Neuronal stem cell (in vitro differentiated cells): Measurements from ENCODE around the gene PHC2.
A peak's percentile ranks its signal among the peaks of the same experiment; 100 is the strongest.

Experiments
- DNase-seq: peaks from one replicate; pipeline ENCODE4 v3.0.0-alpha.2; 2013; ENCODE audit warnings: low spot score
- H2AFZ ChIP-seq: one replicate; pipeline ENCODE4 v1.6.1; 2013; ENCODE audit warnings: mild to moderate bottlenecking, low read length, inconsistent platforms
- H2AK5ac ChIP-seq: 2 replicates; pipeline ENCODE4 v1.6.1; 2013; ENCODE audit warnings: low read depth, mild to moderate bottlenecking, inconsistent platforms, low read length, moderate library complexity, mixed read lengths
- H2BK120ac ChIP-seq: 2 replicates; pipeline ENCODE4 v1.6.1; 2013; ENCODE audit warnings: low read depth, mild to moderate bottlenecking, inconsistent platforms, low read length, moderate library complexity, mixed read lengths
- H2BK12ac ChIP-seq: one replicate; pipeline ENCODE4 v1.6.1; 2013; ENCODE audit warnings: low read length, inconsistent platforms
- H2BK15ac ChIP-seq: 2 replicates; pipeline ENCODE4 v1.6.1; 2013; ENCODE audit warnings: mild to moderate bottlenecking, low read length, inconsistent platforms, mixed read lengths
- H2BK5ac ChIP-seq: one replicate; pipeline ENCODE4 v1.6.1; 2013; ENCODE audit warnings: inconsistent platforms, mild to moderate bottlenecking, low read length, moderate library complexity
- H3K14ac ChIP-seq: one replicate; pipeline ENCODE4 v1.6.1; 2013; ENCODE audit warnings: low read length, inconsistent platforms
- H3K18ac ChIP-seq: 2 replicates; pipeline ENCODE4 v1.6.1; 2013; ENCODE audit warnings: low read length, inconsistent platforms
- H3K23ac ChIP-seq: 2 replicates; pipeline ENCODE4 v1.6.1; 2013; ENCODE audit warnings: low read depth, mild to moderate bottlenecking, mixed read lengths, low read length, inconsistent platforms; ENCODE audit not compliant: poor library complexity
- H3K27ac ChIP-seq: replicated peaks from 3 replicates; pipeline ENCODE4 v1.5.1; 2013; ENCODE audit warnings: low read length, inconsistent platforms
- H3K27me3 ChIP-seq, 3 experiments: 2 replicates each; pipeline ENCODE4 v1.6.1; 2013; ENCODE audit warnings: low read length in 3 of 3, mild to moderate bottlenecking in 2 of 3, inconsistent platforms in 1 of 3, low read depth in 1 of 3, mixed read lengths in 1 of 3, moderate library complexity in 1 of 3; ENCODE audit not compliant: control insufficient read depth in 3 of 3, insufficient read depth in 3 of 3
- H3K36me3 ChIP-seq, 2 donors: replicated peaks in 1 of 2; 2 replicates each; pipeline ENCODE4 v1.6.1; 2013; ENCODE audit warnings: low read length in 2 of 2; ENCODE audit not compliant: control insufficient read depth in 2 of 2, insufficient read depth in 2 of 2
- H3K4ac ChIP-seq: 2 replicates; pipeline ENCODE4 v1.6.1; 2013; ENCODE audit warnings: inconsistent platforms, mild to moderate bottlenecking, low read length, moderate library complexity
- H3K4me1 ChIP-seq, 2 donors: 1 replicate in 1 of 2; 2 replicates in 1 of 2; pipeline ENCODE4 v1.6.1; 2013; ENCODE audit warnings: low read length in 2 of 2, low read depth in 1 of 2; ENCODE audit not compliant: control insufficient read depth in 2 of 2, insufficient read depth in 1 of 2
- H3K4me2 ChIP-seq: one replicate; pipeline ENCODE4 v1.6.1; 2013; ENCODE audit warnings: mild to moderate bottlenecking, low read length, inconsistent platforms; ENCODE audit not compliant: insufficient read depth, poor library complexity, severe bottlenecking
- H3K4me3 ChIP-seq, 2 donors: 2 replicates each; pipeline ENCODE4 v1.5.1; 2013; ENCODE audit warnings: low read length in 2 of 2, mild to moderate bottlenecking in 2 of 2, inconsistent platforms in 1 of 2, moderate library complexity in 1 of 2
- H3K79me1 ChIP-seq: one replicate; pipeline ENCODE4 v1.6.1; 2013; ENCODE audit warnings: low read depth, mild to moderate bottlenecking, inconsistent platforms, low read length, moderate library complexity
- H3K9ac ChIP-seq: one replicate; pipeline ENCODE4 v1.6.1; 2013; ENCODE audit warnings: mild to moderate bottlenecking, low read depth, low read length, inconsistent platforms; ENCODE audit not compliant: poor library complexity
- H3K9me3 ChIP-seq, 2 donors: replicated peaks in 1 of 2; 2 replicates each; pipeline versions ENCODE3 to v1.6.1; 2013; ENCODE audit warnings: low read length in 2 of 2, mild to moderate bottlenecking in 2 of 2, inconsistent platforms in 1 of 2, low read depth in 1 of 2, mixed read lengths in 1 of 2, moderate library complexity in 1 of 2; ENCODE audit not compliant: control insufficient read depth in 2 of 2, insufficient read depth in 1 of 2
- H4K8ac ChIP-seq: one replicate; pipeline ENCODE4 v1.6.1; 2013; ENCODE audit warnings: low read depth, mild to moderate bottlenecking, inconsistent platforms, low read length, moderate library complexity
- H4K91ac ChIP-seq: one replicate; pipeline ENCODE4 v1.6.1; 2013; ENCODE audit warnings: low read length, low read depth, mild to moderate bottlenecking, inconsistent platforms; ENCODE audit not compliant: poor library complexity
- WGBS, 2 donors: extraction: QIAGEN DNeasy Blood & Tissue Kit; methylation state at CpG; one replicate each; pipeline ENCODE4 v1.1.7; 2013; ENCODE audit warnings: missing lambda C conversion rate in 2 of 2, mixed read lengths in 1 of 2; ENCODE audit not compliant: insufficient read length in 2 of 2, insufficient replicate concordance in 1 of 2; ENCODE audit errors: extremely low coverage in 2 of 2; 5-methylcytosine and 5-hydroxymethylcytosine counted together

PHC2 gene

DNA sequence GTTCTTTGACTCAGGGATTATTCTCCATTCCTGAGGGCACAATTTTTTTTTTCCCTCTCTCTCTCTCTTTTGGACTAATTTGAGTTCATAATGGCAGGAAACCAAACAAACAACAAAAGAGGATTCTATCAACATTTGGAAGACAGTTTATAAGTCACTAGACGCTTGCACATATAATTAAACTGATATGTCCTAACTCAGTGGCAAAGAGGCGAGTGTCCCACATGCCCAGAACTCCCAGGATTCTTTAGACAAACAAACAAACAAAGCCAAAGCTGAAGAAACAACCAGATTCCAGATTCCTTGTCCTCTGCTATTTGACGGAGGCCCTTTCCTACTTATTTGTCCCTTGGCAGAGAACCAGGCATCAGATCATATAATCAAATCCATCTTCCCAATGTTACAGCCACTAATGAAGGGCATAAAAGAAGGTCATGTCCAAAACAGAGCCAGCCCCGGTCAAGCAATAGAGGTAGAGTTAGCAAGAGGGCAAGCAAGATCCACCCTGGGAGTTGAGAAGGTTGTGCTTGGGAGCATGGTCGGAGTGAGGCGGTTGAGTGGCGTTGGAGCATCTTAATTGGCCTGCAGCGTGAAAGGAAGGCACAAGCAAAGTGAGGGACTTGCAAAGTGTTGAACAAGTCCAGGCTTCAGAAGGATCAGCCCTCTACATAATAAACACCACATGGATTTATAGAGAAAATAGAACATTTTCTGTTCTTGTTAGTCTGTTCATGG, 144.3 kb downstream of the PHC2 start:
- no peak overlapping the region for H2BK120ac ChIP-seq
- H2AFZ ChIP-seq, result no peak overlapping the region
- H3K4me1 ChIP-seq, result no peaks in the 10 kb centered on the region
- H4K8ac ChIP-seq, result no peak overlapping the region
- H3K27ac ChIP-seq, result no peak overlapping the region
- no peak overlapping the region for H3K4me3 ChIP-seq
- no peak overlapping the region for H3K14ac ChIP-seq
- no peak overlapping the region for H2BK5ac ChIP-seq
- WGBS, 2 donors, result no CpG with 5 or more reads among the region's 8 CpGs
- peaks cover 18 to 82% of the 10 kb centered on the region in 2 donors for H3K36me3 ChIP-seq
- H3K79me1 ChIP-seq, result no peaks in the 10 kb centered on the region
- DNase-seq, result no peak
- H2BK12ac ChIP-seq, result no peak overlapping the region
- no peak overlapping the region for H3K23ac ChIP-seq
- no peak overlapping the region for H3K4me2 ChIP-seq
- H4K91ac ChIP-seq, result no peak overlapping the region
- H3K27me3 ChIP-seq, result no peaks in the 10 kb centered on the region
- no peak overlapping the region for H3K9ac ChIP-seq
- H2BK15ac ChIP-seq, result no peak overlapping the region
- no peak overlapping the region for H2AK5ac ChIP-seq
- no peak overlapping the region for H3K18ac ChIP-seq
- H3K4ac ChIP-seq, result no peak overlapping the region
- H3K9me3 ChIP-seq, result peaks cover 0 to 7% of the 10 kb centered on the region in 2 donors

DNA sequence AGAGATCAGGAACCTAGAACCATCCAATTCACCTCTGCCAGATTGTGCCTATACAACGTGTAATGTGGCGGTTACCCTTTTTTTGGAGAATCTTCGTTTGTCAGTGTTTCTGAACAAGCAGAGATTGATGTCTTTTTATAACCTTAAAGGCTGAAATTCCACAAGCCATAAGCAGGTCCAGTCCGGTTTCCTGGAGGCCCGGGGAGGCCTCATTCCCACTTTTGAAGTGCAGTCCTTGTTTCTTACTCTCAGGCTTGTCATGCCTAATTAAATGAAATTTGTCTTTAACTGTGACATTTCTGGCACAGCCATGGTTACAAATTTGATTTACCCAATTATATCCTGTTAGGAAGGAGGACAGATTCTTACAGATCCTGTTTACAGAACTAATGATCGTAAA, 146.8 kb downstream of the PHC2 start:
- Histone ChIP-seq H2BK120ac (no peak overlapping the region), H4K91ac (no peak overlapping the region), H3K14ac (no peak overlapping the region), H3K9me3 (no peaks in the 10 kb centered on the region), H3K4ac (no peak overlapping the region), H3K4me2 (no peak overlapping the region), H2BK5ac (no peak overlapping the region), H2AK5ac (no peak overlapping the region), H2AFZ (no peak overlapping the region), H4K8ac (no peak overlapping the region), H3K27me3 (no peaks in the 10 kb centered on the region), H3K9ac (no peak overlapping the region), H3K4me3 (no peak overlapping the region), H2BK12ac (no peak overlapping the region), H3K23ac (no peak overlapping the region), H3K36me3 (peaks cover 25 to 97% of the 10 kb centered on the region in 2 donors), H2BK15ac (no peak overlapping the region), H3K79me1 (no peaks in the 10 kb centered on the region), H3K27ac (no peak overlapping the region), H3K18ac (no peak overlapping the region), H3K4me1 (no peaks in the 10 kb centered on the region)
- no peak for DNase-seq
- WGBS, 2 donors, result no CpG with 5 or more reads among the region's 6 CpGs

DNA sequence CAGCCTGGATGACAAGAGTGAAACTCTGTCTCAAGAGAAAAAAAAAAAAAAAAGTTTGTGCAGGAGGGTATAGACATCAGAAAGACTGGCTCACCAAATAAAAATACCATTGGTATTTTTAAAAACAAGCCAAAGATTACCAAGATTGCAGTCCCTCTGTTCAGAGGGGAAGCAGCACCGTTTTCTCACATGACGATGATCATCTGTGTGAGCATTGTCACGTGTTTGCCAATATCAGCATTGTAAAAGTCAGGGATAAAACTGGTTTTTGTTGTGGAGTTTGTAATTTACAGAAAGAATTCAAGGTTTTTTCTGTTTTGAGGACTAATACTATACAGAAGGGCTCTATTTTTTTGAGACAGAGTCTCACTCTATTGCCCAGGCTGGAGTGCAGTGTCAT, 148.1 kb downstream of the PHC2 start:
- H3K27me3 ChIP-seq, result no peaks in the 10 kb centered on the region
- no peak overlapping the region for H3K9ac ChIP-seq
- H3K14ac ChIP-seq, result no peak overlapping the region
- peaks cover 23 to 97% of the 10 kb centered on the region in 2 donors for H3K36me3 ChIP-seq
- H4K91ac ChIP-seq, result no peak overlapping the region
- H3K9me3 ChIP-seq, result no peaks in the 10 kb centered on the region
- no peak overlapping the region for H4K8ac ChIP-seq
- WGBS, 2 donors, result no CpG with 5 or more reads among the region's 3 CpGs
- DNase-seq, result no peak
- H3K18ac ChIP-seq, result no peak overlapping the region
- H3K4me2 ChIP-seq, result no peak overlapping the region
- no peak overlapping the region for H2AK5ac ChIP-seq
- no peak overlapping the region for H3K23ac ChIP-seq
- no peaks in the 10 kb centered on the region for H3K4me1 ChIP-seq
- no peak overlapping the region for H2BK12ac ChIP-seq
- no peaks in the 10 kb centered on the region for H3K79me1 ChIP-seq
- H2BK120ac ChIP-seq, result no peak overlapping the region
- H3K4me3 ChIP-seq, result no peak overlapping the region
- H3K4ac ChIP-seq, result no peak overlapping the region
- no peak overlapping the region for H2AFZ ChIP-seq
- no peak overlapping the region for H2BK15ac ChIP-seq
- H2BK5ac ChIP-seq, result no peak overlapping the region
- H3K27ac ChIP-seq, result no peak overlapping the region

DNA sequence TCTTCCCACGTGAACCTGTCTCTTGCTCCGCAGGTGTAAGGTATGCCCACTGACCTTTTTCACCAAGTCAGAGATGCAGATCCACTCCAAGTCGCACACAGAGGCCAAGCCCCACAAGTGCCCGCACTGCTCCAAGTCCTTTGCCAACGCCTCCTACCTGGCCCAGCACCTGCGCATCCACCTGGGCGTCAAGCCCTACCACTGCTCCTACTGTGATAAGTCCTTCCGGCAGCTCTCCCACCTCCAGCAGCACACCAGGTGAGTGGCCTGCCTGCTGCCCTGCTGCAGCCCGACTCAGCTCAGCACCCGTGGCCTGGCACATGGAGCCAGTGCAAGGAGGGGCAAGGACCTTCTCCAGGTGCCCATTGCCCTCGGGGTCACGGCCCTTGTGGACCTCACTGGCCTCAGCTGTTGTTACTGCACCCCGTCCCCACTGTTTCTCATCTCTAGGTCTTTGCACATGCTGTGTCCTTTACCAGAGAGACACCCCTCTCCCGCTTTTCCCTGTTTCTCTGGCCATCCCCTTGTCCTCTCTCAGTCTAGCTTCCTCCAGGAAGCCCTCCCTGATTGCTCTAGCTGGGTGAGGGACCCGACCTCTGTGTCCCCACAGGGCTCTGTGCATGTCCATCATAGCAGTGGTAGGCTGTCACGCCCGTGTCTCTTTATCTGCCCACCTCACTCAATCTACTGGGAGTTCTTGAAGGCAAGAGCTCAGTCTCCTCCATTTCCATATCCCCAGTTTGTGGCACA, 149.2 kb downstream of the PHC2 start:
- H2BK120ac ChIP-seq, result no peak overlapping the region
- WGBS, 2 donors, result no CpG with 5 or more reads among the region's 17 CpGs
- no peak overlapping the region for H4K91ac ChIP-seq
- no peak overlapping the region for H2BK5ac ChIP-seq
- H3K9ac ChIP-seq, result peak overlapping the region; percentile 10
- no peaks in the 10 kb centered on the region for H3K9me3 ChIP-seq
- no peaks in the 10 kb centered on the region for H3K79me1 ChIP-seq
- no peaks in the 10 kb centered on the region for H3K4me1 ChIP-seq
- H3K18ac ChIP-seq, result peak overlapping the region; percentile 35
- H2BK15ac ChIP-seq, result no peak overlapping the region
- peak overlapping the region; percentile 17 for H2AK5ac ChIP-seq
- H3K36me3 ChIP-seq, result peaks cover 27 to 97% of the 10 kb centered on the region in 2 donors
- H2BK12ac ChIP-seq, result no peak overlapping the region
- H3K27me3 ChIP-seq, result no peaks in the 10 kb centered on the region
- H3K14ac ChIP-seq, result no peak overlapping the region
- no peak overlapping the region for H2AFZ ChIP-seq
- H3K27ac ChIP-seq, result no peak overlapping the region
- H3K4me2 ChIP-seq, result no peak overlapping the region
- peak overlapping the region; percentile 52 for H3K23ac ChIP-seq
- H3K4me3 ChIP-seq, result peak overlapping the region in 1 of 2 donors; percentile 13
- peak overlapping the region; percentile 89 for H4K8ac ChIP-seq
- no peak for DNase-seq
- no peak overlapping the region for H3K4ac ChIP-seq
